ENCODE data around the gene FALEC.
"Not testable (repeated sequence)": the region's sequence is repeated elsewhere in the genome, so short reads cannot be mapped to it uniquely, and the experiment has no call there.

FALEC gene

GRCh38 chr1:150573648-150574071, 58.1 kb downstream of the FALEC start:
- not testable (repeated sequence) for H3K4me3 ChIP-seq (ENCODE audit: low read depth, low read length)

- H3K4me3 ChIP-seq (ENCODE audit: low read depth, low read length), result no peak overlapping the region
These were observed 58.9 kb downstream of the FALEC start for GRCh38 chr1:150574260-150575071.

GRCh38 chr1:150575072-150575489, 59.5 kb downstream of the FALEC start:
- H3K4me3 ChIP-seq (ENCODE audit: low read depth, low read length), result peak overlapping the region; percentile 4

- H3K4me3 ChIP-seq (ENCODE audit: low read depth, low read length), result peak overlapping the region; percentile 99
These were observed 60.2 kb downstream of the FALEC start for GRCh38 chr1:150575518-150576366.

GRCh38 chr1:150576367-150576711, 60.8 kb downstream of the FALEC start:
- H3K4me3 ChIP-seq (ENCODE audit: low read depth, low read length), result peak overlapping the region; percentile 99

GRCh38 chr1:150576794-150577556, 61.4 kb downstream of the FALEC start:
- H3K4me3 ChIP-seq (ENCODE audit: low read depth, low read length), result peak overlapping the region; percentile 99

- peak overlapping the region; percentile 99 for H3K4me3 ChIP-seq (ENCODE audit: low read depth, low read length)
These were observed 62.2 kb downstream of the FALEC start for GRCh38 chr1:150577557-150578271.

GRCh38 chr1:150578272-150579109, 62.9 kb downstream of the FALEC start:
- H3K4me3 ChIP-seq (ENCODE audit: low read depth, low read length), result peak overlapping the region; percentile 99

- peak within 1 kb of the TSS; percentile 99 for H3K4me3 ChIP-seq (ENCODE audit: low read depth, low read length)
These were observed 63.8 kb downstream of the FALEC start, which contains the start of gene MCL1 for GRCh38 chr1:150579110-150579944. MCL1 (minus strand) TSS chr1:150579610; CDS start chr1:150579530, 80 bp downstream.

GRCh38 chr1:150579945-150580642, 64.5 kb downstream of the FALEC start:
- peak overlapping the region; percentile 55 for H3K4me3 ChIP-seq (ENCODE audit: low read depth, low read length)

- not testable (repeated sequence) for H3K4me3 ChIP-seq (ENCODE audit: low read depth, low read length)
These were observed 65.4 kb downstream of the FALEC start for GRCh38 chr1:150580966-150581365.

- not testable (repeated sequence) for H3K4me3 ChIP-seq (ENCODE audit: low read depth, low read length)
These were observed 65.9 kb downstream of the FALEC start for GRCh38 chr1:150581437-150581836.

GRCh38 chr1:150581962-150582361, 66.4 kb downstream of the FALEC start:
- H3K4me3 ChIP-seq (ENCODE audit: low read depth, low read length), result not testable (repeated sequence)

GRCh38 chr1:150582371-150582770, 66.8 kb downstream of the FALEC start:
- no peak overlapping the region for H3K4me3 ChIP-seq (ENCODE audit: low read depth, low read length)
